Thyroid gland (tissue), 4 donors: Measurements from ENCODE around the gene MROH7. TPM values are rescaled to one million over a fixed set of nuclear protein-coding genes. Genes with fewer than 3 reads are reported as not detected.

Source experiments
- DNase-seq, 2 donors: peaks; one replicate each; pipeline ENCODE4 v3.0.0-alpha.2; 2019
- H3K27ac ChIP-seq, 3 donors: fragments of 200-600 bp; sonication (generic); 1 replicate in 2 of 3; 2 replicates in 1 of 3; pipeline ENCODE4 v1.5.1; 2016 to 2019; ENCODE audit warnings: mild to moderate bottlenecking in 1 of 3, moderate library complexity in 1 of 3
- H3K27me3 ChIP-seq: fragments of 200-600 bp; sonication (generic); one replicate; pipeline ENCODE4 v1.5.1; 2019
- H3K36me3 ChIP-seq, 2 donors: fragments of 200-600 bp; sonication (generic); one replicate each; pipeline ENCODE4 v1.5.1; 2016 to 2019
- H3K4me1 ChIP-seq, 2 donors: fragments of 200-600 bp; sonication (generic); one replicate each; pipeline ENCODE4 v1.5.1; 2017 to 2019
- H3K4me3 ChIP-seq, 3 donors: fragments of 200-600 bp; sonication (generic); replicated peaks in 1 of 3; 1 replicate in 2 of 3; 2 replicates in 1 of 3; pipeline ENCODE4 v1.5.1; 2016; ENCODE audit warnings: mild to moderate bottlenecking in 1 of 3
- H3K9me3 ChIP-seq: fragments of 200-600 bp; sonication (generic); one replicate; pipeline ENCODE4 v1.5.1; 2017
- CTCF ChIP-seq, 6 experiments: fragments of 200-600 bp in 3 of 6; fragments of 450-650 bp in 3 of 6; sonication (generic) in 3 of 6; IDR thresholded peaks; one replicate each; pipeline ENCODE4 v1.5.1; 2016 to 2019; ENCODE audit warnings: antibody characterized with exemption in 6 of 6, mild to moderate bottlenecking in 2 of 6, inconsistent platforms in 1 of 6, moderate library complexity in 1 of 6
- POLR2A ChIP-seq, 2 donors: fragments of 450-650 bp; IDR thresholded peaks; one replicate each; pipeline ENCODE4 v1.6.1; 2017; ENCODE audit warnings: antibody characterized with exemption in 2 of 2, mild to moderate bottlenecking in 2 of 2, moderate library complexity in 1 of 2
- WGBS, 2 donors: methylation state at CpG; one replicate each; pipeline ENCODE4 v1.1.5; 2017; 5-methylcytosine and 5-hydroxymethylcytosine counted together
- intact Hi-C: fragments of 100-400 bp; cut with DNase I; formaldehyde crosslinking; loops from one replicate; pipeline ENCODE4 v1.15.1; 2023
- total RNA-seq, 4 donors: library from RNA; depleted of rRNA; stranded (reverse); fragments of >200 nt; gene quantifications; one replicate each; pipeline ENCODE4 v1.2.3, GENCODE V29; 2016

MROH7 gene
- total RNA-seq, 4 donors from 2014 or later = 16.7 to 24.1 (median 20.8) TPM

DNA sequence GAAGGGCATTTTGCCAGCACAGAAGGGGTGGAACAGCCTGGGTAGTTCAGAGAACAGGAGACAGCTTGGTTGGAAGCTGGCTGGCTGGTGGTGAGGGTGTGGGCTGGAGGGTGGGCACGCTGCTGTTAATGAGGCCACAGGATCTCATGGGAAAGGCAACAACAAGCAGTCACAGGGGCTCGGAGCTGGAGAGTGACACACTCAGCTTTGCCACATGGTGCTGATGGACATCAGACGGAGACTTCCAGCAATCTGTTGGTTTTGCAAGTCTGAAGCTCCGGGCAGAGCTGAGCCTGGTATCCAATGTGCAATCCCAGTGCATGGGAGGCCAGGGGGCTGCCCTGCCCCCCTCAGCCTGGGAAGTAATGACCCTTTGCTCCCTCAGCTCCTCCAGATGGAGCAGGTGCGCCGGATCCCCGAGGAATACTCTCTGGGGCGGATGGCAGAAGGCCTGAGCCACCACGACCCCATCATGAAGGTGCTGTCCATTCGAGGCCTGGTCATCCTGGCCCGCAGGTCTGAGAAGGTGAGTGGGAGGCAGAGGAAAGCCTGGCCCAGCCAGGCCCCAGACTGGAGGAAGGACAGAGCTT is 58.4 kb downstream of the MROH7 start:
- H3K4me1 ChIP-seq = no peaks in the 10 kb centered on the region
- peaks cover 0 to 4% of the 10 kb centered on the region in 2 donors for H3K36me3 ChIP-seq
- H3K27me3 ChIP-seq = no peaks in the 10 kb centered on the region
- DNase-seq = no peak
- H3K4me3 ChIP-seq = no peak overlapping the region
- 92% methylated on average over 6 to 7 of the region's 11 CpGs for WGBS, 2 donors
- intact Hi-C loops = no loop called here
- no peak for TF ChIP-seq CTCF (IDR thresholded peaks at IDR 0.05)
- TF ChIP-seq POLR2A (IDR thresholded peaks at IDR 0.05) = no peak
- H3K27ac ChIP-seq = no peak overlapping the region
- H3K9me3 ChIP-seq = no peaks in the 10 kb centered on the region

- H3K27ac ChIP-seq = no peak overlapping the region
- 96% methylated on average over 9 of the region's 9 CpGs for WGBS, 2 donors
- peaks cover 0 to 4% of the 10 kb centered on the region in 2 donors for H3K36me3 ChIP-seq
- H3K4me3 ChIP-seq = no peak overlapping the region
- H3K9me3 ChIP-seq = no peaks in the 10 kb centered on the region
- intact Hi-C loops = no loop called here
- no peaks in the 10 kb centered on the region for H3K27me3 ChIP-seq
- TF ChIP-seq POLR2A (IDR thresholded peaks at IDR 0.05) = no peak
- TF ChIP-seq CTCF (IDR thresholded peaks at IDR 0.05) = no peak
- DNase-seq = no peak
- H3K4me1 ChIP-seq = no peaks in the 10 kb centered on the region
Measured at GRCh38 chr1:54701066-54701465, 59.5 kb downstream of the MROH7 start.

DNA sequence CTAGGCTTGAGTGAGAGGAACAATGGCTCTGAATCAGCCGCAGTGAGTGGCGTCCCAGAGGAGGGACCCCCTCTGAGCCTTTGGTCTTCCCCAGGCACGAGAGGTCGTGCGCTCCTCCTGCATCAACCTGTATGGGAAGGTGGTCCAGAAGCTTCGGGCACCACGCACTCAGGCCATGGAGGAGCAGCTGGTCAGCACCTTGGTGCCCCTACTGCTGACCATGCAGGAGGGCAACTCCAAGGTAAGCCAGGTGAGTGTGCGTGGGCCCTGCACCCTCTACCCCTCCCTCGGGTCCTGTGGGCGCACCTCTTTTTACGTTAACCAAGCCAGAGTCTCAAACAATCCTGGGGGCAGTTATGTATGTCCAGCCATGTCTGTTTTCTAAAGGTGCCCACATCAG is 60.4 kb downstream of the MROH7 start:
- no peak for DNase-seq
- no peak overlapping the region for H3K27ac ChIP-seq
- H3K9me3 ChIP-seq = no peaks in the 10 kb centered on the region
- intact Hi-C loops = no loop called here
- WGBS, 2 donors = 92 to 94% methylated on average over 9 to 11 of the region's 11 CpGs
- H3K4me1 ChIP-seq = no peaks in the 10 kb centered on the region
- H3K36me3 ChIP-seq = peaks cover 0 to 4% of the 10 kb centered on the region in 2 donors
- no peak overlapping the region for H3K4me3 ChIP-seq
- TF ChIP-seq POLR2A (IDR thresholded peaks at IDR 0.05) (no peak), CTCF (IDR thresholded peaks at IDR 0.05) (no peak)
- no peaks in the 10 kb centered on the region for H3K27me3 ChIP-seq

DNA sequence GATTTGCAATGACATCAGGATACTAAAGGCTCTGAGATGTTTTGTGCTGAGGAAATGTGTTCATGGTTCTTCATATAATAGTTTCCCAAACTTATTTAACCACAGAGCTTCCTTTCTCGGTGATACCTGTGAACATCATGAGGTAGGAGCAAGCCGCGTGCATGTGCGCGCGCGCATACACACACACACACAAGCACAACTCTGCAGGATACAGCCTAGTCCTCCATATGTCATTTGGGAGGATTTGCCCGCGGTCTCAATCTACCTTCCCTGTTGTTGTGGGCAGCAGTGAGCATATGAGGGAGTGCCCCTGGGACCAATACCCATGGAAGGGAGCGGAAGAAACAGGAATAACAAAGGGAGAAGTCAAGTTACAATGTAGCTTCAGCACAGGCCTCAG is 61.9 kb downstream of the MROH7 start:
- no peak for DNase-seq
- intact Hi-C loops = no loop called here
- peaks cover 0 to 4% of the 10 kb centered on the region in 2 donors for H3K36me3 ChIP-seq

More for the DNA sequence above, 61.9 kb downstream of the MROH7 start:
- 93 to 95% methylated on average over 10 of the region's 10 CpGs for WGBS, 2 donors
- H3K4me1 ChIP-seq = no peaks in the 10 kb centered on the region
- no peak overlapping the region for H3K27ac ChIP-seq
- no peaks in the 10 kb centered on the region for H3K27me3 ChIP-seq
- no peaks in the 10 kb centered on the region for H3K9me3 ChIP-seq
- no peak overlapping the region for H3K4me3 ChIP-seq
- TF ChIP-seq CTCF (IDR thresholded peaks at IDR 0.05) (no peak), POLR2A (IDR thresholded peaks at IDR 0.05) (no peak)
